Small intestine (tissue), 4 donors: ENCODE data around the gene APOL6. TPM values are rescaled to one million over a fixed set of nuclear protein-coding genes. Genes with fewer than 3 reads are reported as not detected.

Experiments used
- polyA plus RNA-seq, 4 donors: library from polyadenylated mRNA; stranded (reverse) in 3 of 4; unstranded in 1 of 4; fragments of 200-250 nt in 3 of 4; fragments of 120-200 nt in 1 of 4; gene quantifications; one replicate each; pipeline versions ENCODE4 v1.2.1 to v1.2.3, GENCODE V29; 2013
- donor health status: healthy with polysubstance abuse.
- donor health status: Bipolar disorder and iron deficiency.
- donor health status: healthy.

The APOL6 gene
- polyA plus RNA-seq, 4 donors: 11.3 to 30.5 (median 19.3) TPM

Other genes with a start within 250 kb of the APOL6 start
- 10 to 100 TPM in 2 of 4 donors, 1 to 10 TPM in 2; 5.6 to 39.5 (median 19.2) TPM for gene MCM5, start 248.3 kb upstream of the APOL6 start, polyA plus RNA-seq
- gene RASD2, start 107.6 kb upstream of the APOL6 start, polyA plus RNA-seq: 1 to 10 TPM in 3 of 4 donors, under 1 TPM in 1; 0.54 to 3.7 (median 1.7) TPM
- gene MB, start 31.1 kb upstream of the APOL6 start, polyA plus RNA-seq: 100 to 1,000 TPM in 1 of 4 donors, 10 to 100 TPM in 2, 1 to 10 TPM in 1; 1.9 to 106 (median 45.4) TPM
- not detected for gene APOL5, start 69.4 kb downstream of the APOL6 start, polyA plus RNA-seq